HepG2 (cell line): ENCODE measurements around the gene NPAS2. TPM values are rescaled to one million over a fixed set of nuclear protein-coding genes. Genes with fewer than 3 reads are reported as not detected.
A peak's percentile ranks its signal among the peaks of the same experiment; 100 is the strongest.

ENCODE experiments used
- AGO2 ChIP-seq: fragments of 200-400 bp; formaldehyde crosslinking; optimal IDR thresholded peaks from 2 replicates; pipeline ENCODE3; 2017; ENCODE audit warnings: mild to moderate bottlenecking, low read depth, low read length, moderate library complexity
- ARID3A ChIP-seq: IDR thresholded peaks from 2 replicates; pipeline ENCODE4 v1.6.1; 2012; ENCODE audit warnings: low read depth, low read length, improper control_type of control experiment
- ATF4 ChIP-seq, 2 experiments: fragments of 450-650 bp in 1 of 2; sonication (generic) in 1 of 2; formaldehyde crosslinking; IDR thresholded peaks; 2 replicates each; pipeline versions ENCODE4 v1.5.0 to v1.8.0; 2020 to 2022; ENCODE audit warnings: mild to moderate bottlenecking in 1 of 2, missing genetic modification reagents in 1 of 2
- CAMTA2 ChIP-seq: sonication (generic); formaldehyde crosslinking; IDR thresholded peaks from 2 replicates; pipeline ENCODE4 v1.4.0; 2020; ENCODE audit warnings: mild to moderate bottlenecking, missing genetic modification reagents, borderline replicate concordance
- CEBPZ ChIP-seq: IDR thresholded peaks from 2 replicates; pipeline ENCODE4 v1.6.1; 2012; ENCODE audit warnings: low read length, improper control_type of control experiment
- EZH2 ChIP-seq: conservative IDR thresholded peaks from 2 replicates; pipeline ENCODE4 v1.6.1; 2012; ENCODE audit warnings: mild to moderate bottlenecking, low read depth, low read length, moderate library complexity
- FUBP1 ChIP-seq: sonication (generic); formaldehyde crosslinking; IDR thresholded peaks from 2 replicates; pipeline ENCODE4 v1.5.1; 2020; ENCODE audit warnings: missing genetic modification reagents, mild to moderate bottlenecking, borderline replicate concordance
- HHEX ChIP-seq: IDR thresholded peaks from 2 replicates; pipeline ENCODE4 v1.6.1; 2016; ENCODE audit warnings: control low read depth
- JDP2 ChIP-seq: sonication (generic); formaldehyde crosslinking; IDR thresholded peaks from 2 replicates; pipeline ENCODE4 v1.8.1; 2022; ENCODE audit warnings: missing genetic modification reagents, borderline replicate concordance
- MXD4 ChIP-seq: IDR thresholded peaks from 2 replicates; pipeline ENCODE4 v1.6.1; 2016; ENCODE audit warnings: mild to moderate bottlenecking, missing biosample characterization, missing genetic modification reagents
- NBN ChIP-seq: fragments of 450-650 bp; conservative IDR thresholded peaks from 2 replicates; pipeline ENCODE4 v1.6.1; 2017
- NPAS2 ChIP-seq: sonication (generic); formaldehyde crosslinking; IDR thresholded peaks from 2 replicates; pipeline ENCODE4 v1.8.0; 2022; ENCODE audit warnings: mild to moderate bottlenecking, missing genetic modification reagents, borderline replicate concordance
- SMARCE1 ChIP-seq: fragments of 450-650 bp; IDR thresholded peaks from 2 replicates; pipeline ENCODE4 v1.6.1; 2017; ENCODE audit warnings: borderline replicate concordance
- SMYD3 ChIP-seq: sonication (generic); formaldehyde crosslinking; IDR thresholded peaks from 2 replicates; pipeline ENCODE4 v1.8.1; 2023; ENCODE audit warnings: mild to moderate bottlenecking, missing genetic modification reagents
- ZBTB14 ChIP-seq: sonication (generic); formaldehyde crosslinking; IDR thresholded peaks from 2 replicates; pipeline ENCODE4 v1.4.0; 2020; ENCODE audit warnings: missing genetic modification reagents
- ZBTB8A ChIP-seq: sonication (generic); formaldehyde crosslinking; IDR thresholded peaks from 2 replicates; pipeline ENCODE4 v1.4.0; 2020; ENCODE audit warnings: mild to moderate bottlenecking, low read depth, missing genetic modification reagents, borderline replicate concordance
- ZNF570 ChIP-seq: sonication (generic); formaldehyde crosslinking; IDR thresholded peaks from 2 replicates; pipeline ENCODE4 v1.4.0; 2020; ENCODE audit warnings: mild to moderate bottlenecking, missing genetic modification reagents, borderline replicate concordance
- ZNF781 ChIP-seq: sonication (generic); formaldehyde crosslinking; IDR thresholded peaks from 2 replicates; pipeline ENCODE4 v1.5.1; 2020; ENCODE audit warnings: borderline replicate concordance, mild to moderate bottlenecking, missing genetic modification reagents; ENCODE audit errors: not compliant biosample characterization
- ZNF850 ChIP-seq: sonication (generic); formaldehyde crosslinking; conservative IDR thresholded peaks from 2 replicates; pipeline ENCODE4 v1.9.0; 2021; ENCODE audit warnings: mild to moderate bottlenecking, missing genetic modification reagents
- polyA plus RNA-seq, 8 experiments: library from polyadenylated mRNA; depleted of rRNA in 3 of 8; stranded (reverse) in 7 of 8; unstranded in 1 of 8; fragments of >200 nt; fragmentation: Illumina TruSeq in 4 of 8; extraction: Trizol in 4 of 8; gene quantifications; 2 replicates each; pipeline versions ENCODE4 v1.2.1 to v1.2.3, GENCODE V29; 2011 to 2016; ENCODE audit warnings: low read depth in 4 of 8, missing spikeins in 1 of 8, mixed read lengths in 1 of 8; ENCODE audit not compliant: insufficient read depth in 1 of 8
- total RNA-seq, 5 experiments: library from RNA; depleted of rRNA; stranded (reverse); fragments of >200 nt; fragmentation: Illumina TruSeq; extraction: Trizol; gene quantifications; 2 replicates each; pipeline ENCODE4 v1.2.3, GENCODE V29; 2016; ENCODE audit warnings: low read depth in 1 of 5

Gene NPAS2
- total and polyA plus RNA-seq, 2 of the 13 experiments (the other 11 are each of a cell fraction or from before 2014, with no cell fraction given) = 14.8 to 37.5 TPM

- TF ChIP-seq FUBP1 (CRISPR knock-in tag) (no peak), ARID3A (peak; percentile 12; the same call in 1 of the 2 replicates), ZNF850 (CRISPR knock-in tag) (peak; percentile 48; the same call in 1 of the 2 replicates), ZNF781 (CRISPR knock-in tag) (peak; percentile 99), CAMTA2 (CRISPR knock-in tag) (peak; percentile 99), ZBTB14 (CRISPR knock-in tag) (peak; percentile 98), CEBPZ (no peak), JDP2 (CRISPR knock-in tag) (no peak), HHEX (CRISPR knock-in tag) (peak; percentile 60; the same call in 1 of the 2 replicates), ZBTB8A (peak; percentile 98), AGO2 (peak; percentile 97), NPAS2 (CRISPR knock-in tag) (no peak), ATF4 (CRISPR knock-in tag; IDR thresholded peaks at IDR 0.05) (peak in 1 of 2 experiments; percentile 96; a peak in 2 of 4 replicates), EZH2 (0 out of 2 replicates have a peak, but pooled peaks have one; percentile 52), MXD4 (CRISPR knock-in tag) (peak; percentile 98), SMARCE1 (no peak), NBN (no peak), ZNF570 (CRISPR knock-in tag) (peak; percentile 97), SMYD3 (CRISPR knock-in tag) (peak; percentile 99)
Measured at GRCh38 chr2:101001691-101002561, 182.0 kb downstream of the NPAS2 start, which contains the start of gene RPL31 (continued).
